Thoracic aorta (tissue), 2 donors: ENCODE results near the gene RREB1. TPM values are rescaled to one million over a fixed set of nuclear protein-coding genes. Genes with fewer than 3 reads are reported as not detected.

Experiments used
- ATAC-seq: fragments of 150-250 bp; one replicate; pipeline ENCODE4 v1.8.0; 2017; ENCODE audit warnings: low read depth; ENCODE audit not compliant: insufficient number of reproducible peaks, low FRiP score
- DNase-seq: peaks from one replicate; pipeline ENCODE4 v3.0.0-alpha.2; 2020; ENCODE audit warnings: low spot score
- H3K27ac ChIP-seq, 2 donors: fragments of 200-600 bp; sonication (generic); 1 replicate in 1 of 2; 2 replicates in 1 of 2; pipeline ENCODE4 v1.5.1; 2016; ENCODE audit warnings: mild to moderate bottlenecking in 2 of 2, moderate library complexity in 2 of 2
- H3K27me3 ChIP-seq: fragments of 200-600 bp; sonication (generic); replicated peaks from 2 replicates; pipeline ENCODE4 v1.6.0; 2016; ENCODE audit warnings: mild to moderate bottlenecking; ENCODE audit not compliant: insufficient read depth
- H3K36me3 ChIP-seq: fragments of 200-600 bp; sonication (generic); one replicate; pipeline ENCODE4 v1.5.1; 2016
- H3K4me1 ChIP-seq, 2 donors: fragments of 200-600 bp; sonication (generic); 1 replicate in 1 of 2; 2 replicates in 1 of 2; pipeline versions ENCODE4 v1.5.1 to v1.6.0; 2016; ENCODE audit warnings: low read depth in 2 of 2, mild to moderate bottlenecking in 1 of 2; ENCODE audit not compliant: control insufficient read depth in 1 of 2
- H3K4me3 ChIP-seq: fragments of 200-600 bp; sonication (generic); 2 replicates; pipeline ENCODE4 v1.5.1; 2016; ENCODE audit warnings: mild to moderate bottlenecking
- H3K9me3 ChIP-seq: fragments of 200-600 bp; sonication (generic); 2 replicates; pipeline ENCODE4 v1.5.1; 2016
- CTCF ChIP-seq: fragments of 200-600 bp; sonication (generic); IDR thresholded peaks from one replicate; pipeline ENCODE4 v1.5.1; 2019; ENCODE audit warnings: antibody characterized with exemption
- total RNA-seq, 2 donors: library from RNA; depleted of rRNA; stranded (reverse); fragments of >200 nt; gene quantifications; one replicate each; pipeline versions ENCODE4 v1.1.0 to v1.2.3, GENCODE V29; 2016

The RREB1 gene, protein sequence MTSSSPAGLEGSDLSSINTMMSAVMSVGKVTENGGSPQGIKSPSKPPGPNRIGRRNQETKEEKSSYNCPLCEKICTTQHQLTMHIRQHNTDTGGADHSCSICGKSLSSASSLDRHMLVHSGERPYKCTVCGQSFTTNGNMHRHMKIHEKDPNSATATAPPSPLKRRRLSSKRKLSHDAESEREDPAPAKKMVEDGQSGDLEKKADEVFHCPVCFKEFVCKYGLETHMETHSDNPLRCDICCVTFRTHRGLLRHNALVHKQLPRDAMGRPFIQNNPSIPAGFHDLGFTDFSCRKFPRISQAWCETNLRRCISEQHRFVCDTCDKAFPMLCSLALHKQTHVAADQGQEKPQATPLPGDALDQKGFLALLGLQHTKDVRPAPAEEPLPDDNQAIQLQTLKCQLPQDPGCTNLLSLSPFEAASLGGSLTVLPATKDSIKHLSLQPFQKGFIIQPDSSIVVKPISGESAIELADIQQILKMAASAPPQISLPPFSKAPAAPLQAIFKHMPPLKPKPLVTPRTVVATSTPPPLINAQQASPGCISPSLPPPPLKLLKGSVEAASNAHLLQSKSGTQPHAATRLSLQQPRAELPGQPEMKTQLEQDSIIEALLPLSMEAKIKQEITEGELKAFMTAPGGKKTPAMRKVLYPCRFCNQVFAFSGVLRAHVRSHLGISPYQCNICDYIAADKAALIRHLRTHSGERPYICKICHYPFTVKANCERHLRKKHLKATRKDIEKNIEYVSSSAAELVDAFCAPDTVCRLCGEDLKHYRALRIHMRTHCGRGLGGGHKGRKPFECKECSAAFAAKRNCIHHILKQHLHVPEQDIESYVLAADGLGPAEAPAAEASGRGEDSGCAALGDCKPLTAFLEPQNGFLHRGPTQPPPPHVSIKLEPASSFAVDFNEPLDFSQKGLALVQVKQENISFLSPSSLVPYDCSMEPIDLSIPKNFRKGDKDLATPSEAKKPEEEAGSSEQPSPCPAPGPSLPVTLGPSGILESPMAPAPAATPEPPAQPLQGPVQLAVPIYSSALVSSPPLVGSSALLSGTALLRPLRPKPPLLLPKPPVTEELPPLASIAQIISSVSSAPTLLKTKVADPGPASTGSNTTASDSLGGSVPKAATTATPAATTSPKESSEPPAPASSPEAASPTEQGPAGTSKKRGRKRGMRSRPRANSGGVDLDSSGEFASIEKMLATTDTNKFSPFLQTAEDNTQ (N-terminal part only)
- total RNA-seq, result 10 to 100 TPM; 30.6 to 39.3 TPM

GRCh38 chr6:7107578-7108195 is at the start of gene RREB1:
TSS of gene RREB1 (plus strand) at chr6:7107961. CDS start at chr6:7181912, 73,951 bp downstream.
- DNase-seq (no peak), ATAC-seq (peak; percentile 60)
- TF ChIP-seq CTCF, result no peak
- H3K9me3 ChIP-seq, result no peaks in the 10 kb centered on the region
- peak within 1 kb of the TSS; percentile 100 for H3K4me3 ChIP-seq
- peaks cover 6 to 25% of the 10 kb centered on the region in 2 donors for H3K4me1 ChIP-seq
- H3K27me3 ChIP-seq, result no peaks in the 10 kb centered on the region
- H3K27ac ChIP-seq, result peak within 1 kb of the TSS; percentile 85 to 91
- no peaks in the 10 kb centered on the region for H3K36me3 ChIP-seq

- Histone ChIP-seq H3K4me3 (no peak overlapping the region), H3K36me3 (no peaks in the 10 kb centered on the region), H3K4me1 (no peaks in the 10 kb centered on the region), H3K27me3 (no peaks in the 10 kb centered on the region), H3K27ac (no peak overlapping the region), H3K9me3 (no peaks in the 10 kb centered on the region)
- DNase-seq, result no peak
- ATAC-seq, result no peak
- no peak for TF ChIP-seq CTCF
Observed at GRCh38 chr6:7058250-7058923, 49.4 kb upstream of the RREB1 start.

DNA sequence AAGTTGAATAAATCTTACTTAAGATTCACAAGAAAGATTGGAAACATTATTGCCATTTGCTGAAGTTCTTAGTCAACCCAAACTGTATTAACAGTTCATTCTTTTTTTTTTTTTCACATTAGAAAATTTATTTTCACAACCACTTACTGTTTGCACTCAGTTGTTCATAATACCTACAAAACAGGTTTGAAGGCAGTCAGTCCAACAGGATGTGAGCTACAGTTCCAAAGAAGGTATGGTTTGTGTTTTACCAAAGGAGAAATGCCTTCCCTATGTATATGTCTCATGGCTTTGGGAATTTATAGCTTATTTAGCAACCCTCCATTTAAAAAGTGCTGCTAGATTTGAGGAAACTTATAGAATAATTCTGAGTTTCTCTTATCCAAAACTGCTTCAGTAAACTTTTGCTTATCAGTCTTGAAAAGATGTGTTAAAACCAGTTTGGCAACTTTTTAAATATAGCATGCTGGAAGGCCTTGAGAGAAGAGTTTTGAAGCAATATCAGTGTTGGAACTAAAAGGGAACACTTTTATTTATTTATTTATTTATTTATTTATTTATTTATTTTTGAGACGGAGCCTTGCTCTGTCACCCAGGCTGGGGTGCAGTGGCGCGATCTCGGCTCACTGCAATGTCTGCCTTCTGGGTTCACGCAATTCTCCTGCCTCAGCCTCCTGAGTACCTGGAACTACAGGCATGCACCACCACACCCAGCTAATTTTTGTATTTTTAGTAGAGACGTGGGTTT is 46.8 kb upstream of the RREB1 start:
- Histone ChIP-seq H3K27me3 (no peaks in the 10 kb centered on the region), H3K4me3 (no peak overlapping the region), H3K27ac (no peak overlapping the region), H3K9me3 (no peaks in the 10 kb centered on the region), H3K4me1 (no peaks in the 10 kb centered on the region), H3K36me3 (no peaks in the 10 kb centered on the region)
- ATAC-seq (no peak), DNase-seq (no peak)
- TF ChIP-seq CTCF, result no peak

- Histone ChIP-seq H3K27me3 (no peaks in the 10 kb centered on the region), H3K27ac (no peak overlapping the region), H3K36me3 (no peaks in the 10 kb centered on the region), H3K4me1 (no peaks in the 10 kb centered on the region), H3K9me3 (no peaks in the 10 kb centered on the region), H3K4me3 (no peak overlapping the region)
- DNase-seq (no peak), ATAC-seq (no peak)
- TF ChIP-seq CTCF, result no peak
Observed at GRCh38 chr6:7062451-7063162, 45.2 kb upstream of the RREB1 start.
